Activated CD8-positive, alpha-beta memory T cell treated with anti-CD3 and anti-CD28 coated beads for 1 hour (primary cell): Measurements from ENCODE around the gene PLCXD1.

Source experiments
- DNase-seq, 2 donors: peaks; one replicate each; pipeline ENCODE4 v3.0.0-alpha.2; 2020; ENCODE audit warnings: low read depth in 1 of 2; ENCODE audit errors: extremely low read depth in 1 of 2

Gene PLCXD1

DNA sequence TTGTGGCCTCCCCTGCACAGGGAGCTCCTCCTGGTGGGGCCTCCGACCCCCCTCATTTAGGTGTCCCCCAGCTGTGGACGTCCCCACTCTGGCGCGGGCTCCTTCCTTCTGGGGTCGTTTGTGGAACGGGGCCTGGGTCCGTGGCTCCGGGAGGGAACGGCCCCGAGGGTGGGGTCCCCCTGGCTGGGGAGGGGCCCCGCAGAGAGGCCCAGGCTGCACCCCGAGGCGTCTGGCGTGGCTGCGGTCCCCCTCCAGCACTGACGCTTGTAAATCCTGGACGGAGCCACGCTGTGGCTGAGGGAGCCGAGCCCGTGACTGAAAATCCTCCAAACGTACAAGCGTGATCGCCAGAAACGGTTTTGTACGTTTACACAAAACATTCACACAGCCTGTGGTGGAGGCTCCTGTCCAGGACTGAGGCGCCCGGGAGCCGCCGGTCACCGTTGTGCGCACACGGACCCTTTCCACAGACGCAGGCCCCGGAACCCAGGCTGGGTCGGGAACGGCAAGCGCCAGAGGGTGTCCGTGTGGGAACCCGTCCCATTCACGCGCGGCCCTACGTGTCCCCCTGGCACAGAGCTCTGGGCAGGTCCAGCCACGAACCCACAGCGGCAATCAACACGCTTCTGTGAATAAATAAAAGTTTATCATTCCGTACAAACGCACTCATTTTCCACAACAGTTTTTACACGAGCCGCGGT is 52.6 kb downstream of the PLCXD1 start:
- no peak for DNase-seq

DNA sequence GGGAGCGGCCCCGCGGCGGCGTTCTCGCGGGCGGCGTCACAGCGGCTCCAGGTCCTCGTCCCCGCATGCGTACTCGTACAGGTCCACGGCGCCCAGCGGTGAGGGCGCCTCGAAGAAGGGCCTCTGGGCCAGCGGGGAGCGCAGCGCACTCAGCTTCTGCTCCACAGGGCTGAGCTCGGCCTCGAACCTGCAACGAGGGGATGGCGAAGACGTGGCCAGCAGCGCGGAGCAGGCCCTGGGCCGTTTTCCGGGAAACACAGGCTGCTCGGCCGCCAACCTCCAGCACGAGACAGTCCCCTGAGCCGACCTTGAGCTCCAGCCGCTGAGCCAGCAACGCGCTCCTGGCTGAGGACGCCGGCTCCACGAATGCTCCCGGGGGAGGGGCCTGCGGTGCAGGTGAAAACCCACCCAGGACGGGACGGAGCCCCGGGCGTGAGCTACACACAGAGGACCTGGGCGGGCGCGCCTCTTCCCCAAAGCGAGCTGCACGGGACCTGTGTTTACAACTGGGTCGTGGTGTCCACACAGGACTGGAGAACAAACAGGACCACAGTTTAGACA is 53.2 kb downstream of the PLCXD1 start:
- no peak for DNase-seq

DNA sequence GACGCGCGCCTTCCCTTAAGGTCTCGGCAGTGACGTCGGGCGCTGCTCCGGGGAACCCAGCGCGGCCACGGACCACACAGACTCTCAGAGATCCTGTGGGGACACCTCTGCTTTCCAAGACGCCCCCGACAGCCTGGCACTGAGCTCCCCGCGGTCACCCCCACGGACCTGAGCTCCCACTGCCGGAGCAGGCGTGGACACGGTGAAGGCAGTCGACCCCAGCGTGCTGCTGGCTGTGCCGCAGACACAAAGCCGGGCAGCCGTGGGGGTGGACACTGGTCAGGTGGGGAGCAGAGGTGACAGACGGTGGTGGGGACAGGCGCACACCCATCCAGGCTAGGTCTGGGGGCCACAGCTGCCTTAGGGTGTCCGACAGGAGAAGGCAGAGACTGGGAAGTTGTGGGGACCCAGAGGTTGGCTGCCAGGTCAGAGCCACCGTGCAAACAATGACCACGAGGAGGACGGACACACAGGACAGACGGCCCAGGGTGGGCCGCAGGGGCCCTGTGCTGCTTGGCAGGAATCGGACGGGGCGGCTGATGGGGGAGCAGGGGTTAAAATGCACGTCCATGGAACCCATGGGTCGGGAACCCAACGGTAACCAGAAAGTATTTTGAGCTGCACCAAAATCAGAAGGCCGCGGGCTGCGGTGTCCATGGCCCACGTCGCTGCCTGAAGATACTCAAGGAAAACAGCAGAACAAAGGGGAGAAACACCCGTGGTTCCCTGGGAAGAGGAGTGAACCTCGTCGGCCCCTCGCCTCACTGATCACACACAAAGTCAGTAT is 54.0 kb downstream of the PLCXD1 start:
- DNase-seq: no peak

DNA sequence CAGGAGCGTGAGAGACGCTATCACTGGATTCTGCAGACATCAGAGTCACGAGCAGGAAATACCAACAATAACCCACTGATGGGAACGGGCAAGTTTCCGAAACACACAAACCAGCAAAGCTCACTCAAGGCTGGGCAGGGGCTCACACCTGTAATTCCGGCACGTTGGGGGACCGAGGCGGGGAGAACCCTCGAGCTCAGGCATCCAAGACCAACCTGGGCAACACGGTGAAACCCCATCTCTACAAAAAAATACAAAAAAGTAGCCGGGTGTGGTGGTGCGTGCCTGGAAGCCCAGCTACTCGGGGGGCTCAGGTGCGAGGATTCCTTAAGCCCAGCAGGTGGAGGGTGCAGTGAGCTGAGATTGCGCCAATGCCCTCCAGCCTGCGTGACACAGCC is 54.6 kb downstream of the PLCXD1 start:
- no peak for DNase-seq

DNA sequence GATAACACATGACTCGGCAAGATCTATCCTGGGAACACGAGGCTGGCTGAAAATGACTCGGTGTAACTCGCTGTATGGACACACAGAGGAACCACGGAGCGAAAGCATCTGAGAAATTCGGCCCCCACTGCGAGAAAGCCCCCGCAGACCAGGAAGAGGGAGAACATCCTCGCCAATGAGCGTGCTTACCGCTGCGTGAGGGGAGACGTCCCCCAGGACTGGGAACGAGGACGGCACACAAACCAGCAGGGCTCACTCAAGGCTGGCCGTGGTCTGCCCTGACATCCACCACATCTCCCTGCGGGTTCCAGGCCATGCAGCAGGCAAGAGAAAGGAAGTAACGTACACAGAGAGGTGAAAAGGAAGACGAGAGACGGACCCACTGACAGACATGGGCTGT is 55.0 kb downstream of the PLCXD1 start:
- no peak for DNase-seq

DNA sequence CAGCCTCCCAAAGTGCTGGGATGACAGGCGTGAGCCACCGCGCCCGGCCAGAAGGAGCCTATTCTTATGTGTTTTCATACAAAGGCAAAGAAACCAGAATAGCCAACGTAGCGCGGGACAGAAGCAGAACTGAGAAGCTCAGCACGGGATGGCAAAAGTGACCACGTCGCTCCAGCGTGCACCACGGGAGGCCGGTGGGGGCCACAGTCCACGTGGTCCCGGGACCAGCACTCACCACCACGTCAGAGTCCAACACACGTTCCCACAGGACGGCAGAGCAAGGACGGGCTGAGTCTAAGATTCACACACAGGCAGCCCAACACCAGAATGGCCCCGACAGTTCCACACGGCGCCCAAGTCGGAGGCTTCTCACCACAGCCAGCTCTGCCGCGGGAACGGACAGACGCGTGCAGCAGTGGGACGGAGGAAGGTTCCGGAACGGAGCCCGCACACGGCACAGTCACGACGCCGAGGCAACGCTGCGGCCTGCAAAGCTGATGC is 56.2 kb downstream of the PLCXD1 start:
- DNase-seq: no peak

DNA sequence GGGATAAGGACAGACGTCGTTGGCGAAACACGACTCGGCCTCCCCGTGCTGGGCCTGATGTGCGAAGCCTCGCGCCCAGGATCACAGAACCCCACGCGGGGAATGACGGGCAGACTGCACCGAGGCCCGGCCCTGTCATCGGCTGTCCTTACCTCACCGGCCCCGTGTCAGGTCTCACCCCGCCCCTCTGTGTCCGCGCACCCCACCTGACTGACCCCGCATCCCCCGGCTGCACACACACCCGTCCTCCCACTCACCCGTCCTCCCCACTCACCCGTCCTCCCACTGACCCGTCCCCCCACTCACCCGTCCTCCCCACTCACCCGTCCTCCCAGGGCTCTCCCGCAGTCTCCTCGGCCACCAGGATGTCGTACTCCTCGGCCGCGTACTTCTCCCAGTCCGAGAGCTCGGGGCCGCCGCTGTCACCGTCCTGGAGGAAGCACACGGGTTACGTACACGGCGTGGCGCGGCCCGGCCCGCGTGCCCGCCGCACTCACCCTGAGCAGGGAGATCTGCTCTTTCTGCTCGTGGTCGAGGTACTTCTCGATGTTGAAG is 57.2 kb downstream of the PLCXD1 start:
- no peak for DNase-seq

DNA sequence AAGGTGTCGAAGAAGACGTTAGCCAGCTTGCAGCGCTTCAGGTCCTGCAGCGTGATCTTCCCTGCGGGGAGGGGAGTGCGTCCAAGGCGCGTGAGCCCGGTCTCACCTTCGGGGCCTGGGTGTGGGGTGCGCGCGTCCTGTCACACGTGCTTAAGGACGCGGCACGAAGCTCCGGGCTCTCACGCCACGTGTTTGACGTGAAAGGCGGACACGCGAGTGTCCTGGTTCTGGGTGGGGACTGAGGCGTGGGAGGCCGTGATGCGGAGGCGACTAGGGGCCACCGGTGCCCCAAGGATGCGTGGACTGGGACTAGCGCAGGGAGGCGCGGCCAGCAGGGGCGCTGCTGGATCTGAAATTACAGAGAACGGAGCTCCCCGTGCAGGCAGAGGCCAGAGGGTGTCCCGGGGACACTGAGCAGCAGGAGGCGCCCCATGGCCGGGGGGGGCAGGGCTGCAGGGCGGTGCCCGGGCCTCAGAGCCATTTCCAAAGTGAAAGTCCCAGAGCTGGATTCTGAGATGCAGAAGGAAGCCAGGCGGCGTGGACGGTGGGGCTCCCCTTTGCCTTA is 57.7 kb downstream of the PLCXD1 start:
- DNase-seq: no peak

DNA sequence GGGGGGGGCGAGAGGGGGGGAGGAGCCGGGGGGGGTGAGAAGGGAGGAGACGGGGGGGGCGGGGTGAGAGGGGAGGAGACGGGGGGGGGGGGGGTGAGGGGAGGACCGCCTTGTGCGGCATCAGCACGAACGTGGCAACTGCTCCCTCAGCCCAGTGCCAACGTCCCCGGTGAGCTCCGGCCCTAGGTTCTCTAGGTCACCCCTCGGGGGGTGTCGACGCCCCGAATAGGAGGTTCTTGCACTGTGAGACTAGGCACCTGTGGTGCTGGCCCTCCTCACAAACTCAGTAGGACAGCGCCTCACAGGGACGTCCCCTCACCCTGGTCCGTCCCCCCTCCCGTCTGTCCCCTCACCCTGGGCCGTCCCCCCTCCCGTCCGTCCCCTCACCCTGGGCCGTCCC is 58.9 kb downstream of the PLCXD1 start:
- no peak for DNase-seq

DNA sequence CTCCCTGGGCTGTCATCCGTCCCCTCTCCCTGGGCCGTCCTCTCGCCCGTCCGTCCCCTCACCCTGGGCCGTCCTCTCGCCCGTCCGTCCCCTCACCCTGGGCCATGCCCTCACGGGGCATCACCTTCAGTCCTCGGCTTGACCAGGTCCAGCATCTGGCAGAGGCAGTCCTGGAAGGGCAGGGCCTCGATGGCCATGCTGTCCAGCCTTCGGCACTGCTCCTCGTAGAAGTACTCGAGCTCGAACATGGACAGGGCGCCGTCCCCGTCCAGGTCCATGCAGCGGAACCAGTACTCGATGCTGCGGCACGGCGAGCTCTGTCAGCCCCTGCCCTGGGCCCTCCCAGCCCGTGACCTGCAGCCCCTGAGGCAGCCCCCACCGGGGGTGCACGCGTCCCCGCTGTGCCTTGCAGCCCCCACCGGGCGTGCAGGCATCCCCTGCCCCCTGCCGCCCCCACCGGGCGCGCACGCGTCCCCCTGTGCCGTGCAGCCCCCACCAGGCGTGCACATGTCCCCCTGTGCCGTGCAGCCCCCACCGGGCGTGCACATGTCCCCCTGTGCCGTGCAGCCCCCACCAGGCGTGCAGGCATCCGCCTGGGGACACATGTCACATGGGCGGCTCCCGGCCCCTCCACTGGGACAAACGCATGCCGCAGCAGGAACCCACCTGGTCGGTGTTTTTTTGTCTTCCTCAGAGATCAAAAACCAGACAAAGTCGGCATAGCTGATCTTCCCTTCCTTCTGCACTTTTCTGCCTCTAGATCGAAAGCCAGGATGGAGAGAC is 59.7 kb downstream of the PLCXD1 start:
- DNase-seq: no peak

DNA sequence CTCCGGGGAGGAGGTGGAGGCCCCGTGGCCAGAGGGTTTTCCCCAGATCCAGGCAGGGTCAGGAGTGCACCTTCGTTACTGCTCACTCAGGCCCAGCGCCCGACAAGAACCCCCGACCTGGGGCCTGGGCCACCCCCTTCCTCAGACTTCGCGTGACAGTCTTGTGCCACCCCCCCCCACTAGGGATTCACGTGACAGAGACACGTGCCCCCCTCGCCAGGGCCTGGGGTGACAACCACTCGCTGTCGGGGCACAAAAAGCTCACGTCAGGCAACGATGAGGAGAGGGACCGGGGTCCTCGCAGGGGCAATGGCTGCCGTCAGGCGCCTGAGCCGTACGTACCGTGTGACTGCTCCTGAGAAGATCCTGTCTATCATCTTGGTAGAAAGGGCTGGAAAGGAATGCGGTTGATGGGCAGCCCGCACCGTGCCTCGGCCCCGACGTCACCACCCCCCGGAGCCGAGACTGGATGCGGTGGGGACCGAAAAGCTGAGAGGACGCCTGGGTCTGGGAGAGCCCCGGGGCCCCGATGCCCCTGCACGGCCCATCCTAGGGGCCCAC is 60.4 kb downstream of the PLCXD1 start:
- DNase-seq: no peak

DNA sequence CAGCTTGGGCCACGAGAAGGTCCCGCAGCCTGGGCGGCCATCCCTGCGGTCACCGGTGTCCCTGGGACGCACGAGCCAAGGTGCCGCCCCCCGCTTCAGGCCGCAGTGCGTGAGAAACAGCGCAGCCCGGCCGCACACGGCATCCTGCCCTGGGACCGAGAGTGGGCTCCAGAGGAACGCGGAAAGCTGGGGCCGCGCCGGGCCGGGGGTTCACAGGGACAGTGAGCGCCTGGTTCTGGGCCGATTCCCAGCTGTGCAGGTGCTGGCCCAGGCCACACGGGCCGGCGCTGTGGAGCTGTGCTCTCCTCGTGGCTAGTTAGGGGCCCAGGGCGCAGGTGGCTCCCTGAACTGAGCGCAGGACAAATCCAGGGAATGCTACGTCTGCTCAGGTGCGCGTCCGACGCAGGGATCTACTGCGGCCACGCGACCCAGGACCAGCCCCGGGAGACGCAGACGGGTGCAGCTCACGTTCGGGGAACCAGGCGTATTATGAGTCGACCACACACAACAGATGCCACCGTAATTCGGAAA is 63.3 kb downstream of the PLCXD1 start:
- no peak for DNase-seq

DNA sequence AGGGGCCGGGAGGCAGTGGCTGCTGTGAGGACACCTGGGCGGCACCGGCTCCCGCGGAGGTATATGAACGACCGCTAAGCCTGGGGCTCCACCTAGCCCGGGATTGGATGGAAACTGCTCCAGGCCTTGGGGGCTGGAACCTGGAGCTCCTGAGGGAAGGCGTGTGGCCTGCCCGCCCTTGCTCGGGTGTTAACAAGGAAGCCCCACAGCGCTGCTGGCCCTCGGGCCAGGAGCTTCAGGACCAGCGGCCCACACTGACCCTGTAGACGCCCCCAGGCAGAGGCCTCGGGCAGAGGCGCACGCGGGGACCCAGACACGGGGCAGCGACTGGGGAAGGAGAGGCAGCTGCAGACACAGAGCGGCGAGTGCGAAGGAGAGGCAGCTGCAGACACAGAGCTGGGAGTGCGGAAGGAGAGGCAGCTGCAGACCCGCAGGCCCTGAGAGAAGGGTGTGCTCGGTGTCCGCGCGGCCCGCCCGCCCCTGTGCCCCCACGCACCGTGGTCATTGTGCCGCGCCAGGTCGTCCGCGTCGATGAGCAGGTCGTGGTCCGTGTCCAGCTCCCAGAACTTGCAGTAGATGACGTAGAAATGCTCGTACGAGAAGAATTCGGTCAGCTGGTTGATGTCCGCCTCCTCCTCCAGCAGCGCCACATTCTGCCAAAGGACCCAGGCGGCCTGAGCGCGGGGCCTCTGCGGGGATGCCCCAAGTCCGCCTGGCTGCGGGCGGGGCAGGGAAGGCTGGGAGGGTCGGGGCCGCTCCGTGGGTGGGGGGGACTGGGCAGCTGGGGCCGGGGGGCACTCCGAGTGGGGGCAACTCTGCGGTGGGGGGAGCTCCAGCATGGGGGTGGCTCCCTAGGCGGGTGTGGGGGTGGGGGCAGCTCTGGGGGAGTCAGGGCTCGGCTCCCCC is 64.1 kb downstream of the PLCXD1 start:
- DNase-seq: no peak

DNA sequence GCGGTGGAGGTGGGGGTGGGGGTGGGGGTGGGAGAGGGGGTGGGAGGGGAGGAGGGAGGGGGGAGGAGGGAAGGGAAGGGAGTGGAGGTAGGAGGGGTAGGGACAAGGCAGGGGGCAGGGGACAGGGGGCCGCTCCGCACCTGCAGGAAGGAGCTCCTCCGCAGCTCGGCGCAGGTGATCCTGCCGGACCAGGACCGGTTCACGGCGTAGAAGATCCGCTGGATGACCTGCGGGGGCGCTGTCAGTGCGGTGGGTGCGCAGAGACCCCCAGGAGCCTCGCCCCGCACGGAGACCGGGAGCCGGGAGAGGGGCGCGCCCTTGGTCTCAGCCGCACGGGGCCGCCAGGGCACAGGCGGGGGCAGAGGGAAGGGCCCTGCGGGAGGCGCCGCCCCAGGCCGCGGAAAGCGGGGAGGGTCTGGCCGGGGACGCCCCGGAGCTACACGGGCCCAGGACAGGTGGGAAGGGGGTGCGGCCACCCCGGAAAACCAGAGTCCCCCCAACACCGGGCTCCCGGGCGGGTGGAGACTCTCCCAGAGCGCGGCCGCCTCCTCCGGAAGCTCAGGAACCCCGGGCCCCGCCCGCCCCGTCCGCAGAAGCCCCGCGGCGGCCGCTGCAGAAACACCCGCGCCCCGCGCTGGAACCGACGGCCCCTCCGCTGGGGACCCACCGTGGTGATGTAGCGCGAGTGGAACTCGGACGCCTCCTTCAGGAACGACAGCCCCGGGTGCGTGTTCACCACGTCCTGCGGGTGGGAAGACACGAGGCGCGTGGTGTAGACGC is 65.0 kb downstream of the PLCXD1 start:
- no peak for DNase-seq

DNA sequence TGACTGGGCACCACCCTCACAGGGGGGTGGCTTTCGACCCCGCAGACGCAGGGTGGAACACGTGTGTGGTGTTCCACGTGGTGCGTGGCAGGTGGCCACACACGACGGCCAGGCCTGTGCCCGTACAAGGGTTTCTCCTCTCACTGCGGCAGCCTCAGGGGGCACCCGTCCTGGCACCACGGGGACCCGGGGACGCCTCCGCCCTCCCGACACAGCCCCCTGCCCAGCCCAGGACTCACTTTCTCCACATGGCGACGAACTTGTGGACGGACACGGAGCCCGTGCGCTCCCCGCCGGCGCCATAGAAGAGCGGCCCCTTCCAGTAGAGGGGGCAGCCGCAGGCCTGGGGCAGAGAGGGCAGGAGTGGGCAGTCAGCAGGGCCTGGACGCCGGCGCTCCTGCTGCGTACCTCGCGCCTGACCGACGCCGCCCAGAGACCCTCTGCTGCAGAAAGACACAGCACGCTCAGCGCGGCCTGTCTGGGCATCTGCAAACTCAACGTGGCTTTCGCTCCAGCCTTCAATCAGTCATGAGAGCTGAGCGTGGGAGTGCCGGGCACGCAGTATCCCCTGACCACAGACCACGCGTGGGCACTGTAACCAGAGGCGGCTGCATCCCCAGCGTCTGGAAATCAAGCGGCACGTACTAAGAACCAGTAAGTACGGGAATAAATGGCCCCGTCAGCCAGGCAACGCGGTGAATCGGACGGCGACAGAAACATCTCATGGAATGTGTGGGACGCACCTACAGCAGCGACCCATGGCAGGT is 66.4 kb downstream of the PLCXD1 start:
- DNase-seq: no peak

DNA sequence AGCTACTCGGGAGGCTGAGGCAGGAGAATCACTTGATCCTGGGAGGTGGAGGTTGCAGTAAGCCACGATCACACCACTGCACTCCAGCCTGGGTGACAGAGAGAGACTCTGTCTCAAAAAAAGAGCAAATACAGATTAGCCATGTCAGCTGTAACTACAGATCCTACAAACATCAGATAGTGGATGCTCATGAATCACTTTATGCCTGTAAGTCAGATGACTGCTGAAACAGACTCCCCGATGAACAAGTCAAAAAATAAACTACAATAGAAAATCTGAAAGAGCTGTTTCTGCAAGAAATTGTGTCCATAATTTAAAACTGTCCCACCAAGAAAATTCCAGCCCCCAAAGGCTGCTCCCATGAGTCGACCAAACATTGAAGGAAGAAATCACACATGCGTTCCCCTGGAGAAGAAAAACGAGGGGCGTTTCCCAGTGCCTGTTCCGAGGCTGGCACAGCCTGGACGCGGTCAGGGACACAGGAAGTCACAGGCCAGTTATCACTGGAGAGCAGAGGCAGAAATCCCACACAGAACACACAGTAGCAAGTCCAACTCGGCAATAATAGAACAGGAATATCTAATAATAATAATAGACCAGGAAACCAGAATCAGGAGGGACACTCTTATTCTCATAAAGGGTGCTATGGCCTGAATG is 67.4 kb downstream of the PLCXD1 start:
- no peak for DNase-seq

DNA sequence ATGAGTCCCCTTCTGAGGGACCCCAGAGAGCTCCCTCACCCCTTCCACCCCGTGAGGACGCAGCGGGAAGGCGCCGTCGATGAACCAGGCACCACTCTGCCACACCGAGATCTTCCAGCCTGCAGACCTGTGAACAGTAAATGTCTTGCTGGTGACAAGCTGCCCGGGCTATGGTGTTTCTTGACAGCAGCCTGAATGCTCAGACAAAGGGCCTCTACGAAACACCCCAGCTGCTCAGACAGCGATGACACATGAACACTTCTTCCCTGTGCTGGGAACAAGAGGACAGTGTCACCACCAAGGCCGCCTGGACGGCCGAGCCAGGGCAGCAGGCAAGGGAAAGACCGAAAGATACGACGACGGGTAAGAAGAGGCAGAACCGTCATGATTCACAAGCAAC is 68.0 kb downstream of the PLCXD1 start:
- DNase-seq: no peak
